Lung (tissue), 16 donors: Measurements from ENCODE around the gene KMT5C. TPM values are rescaled to one million over a fixed set of nuclear protein-coding genes. Genes with fewer than 3 reads are reported as not detected.
A peak's percentile ranks its signal among the peaks of the same experiment; 100 is the strongest.

Experiments used
- ATAC-seq: fragments of 200-7000 bp; cut with Tn5 transposase; one replicate; pipeline ENCODE4 v1.9.1; 2020; ENCODE audit warnings: moderate number of reproducible peaks; ENCODE audit not compliant: insufficient read depth, low FRiP score
- DNase-seq, 3 donors: peaks; one replicate each; pipeline ENCODE4 v3.0.0-alpha.2; 2013 to 2017
- H3K27ac ChIP-seq, 2 donors: one replicate each; pipeline ENCODE4 v1.5.1; 2013; ENCODE audit warnings: mild to moderate bottlenecking in 2 of 2, moderate library complexity in 2 of 2, control low read depth in 1 of 2, inconsistent platforms in 1 of 2, low read depth in 1 of 2, low read length in 1 of 2
- H3K27me3 ChIP-seq, 3 donors: one replicate each; pipeline ENCODE4 v1.5.1; 2013; ENCODE audit warnings: low read length in 2 of 3; ENCODE audit not compliant: control insufficient read depth in 3 of 3, insufficient read depth in 3 of 3
- H3K36me3 ChIP-seq, 4 donors: one replicate each; pipeline ENCODE4 v1.5.1; 2013; ENCODE audit warnings: low read length in 4 of 4, mild to moderate bottlenecking in 1 of 4, moderate library complexity in 1 of 4; ENCODE audit not compliant: control insufficient read depth in 4 of 4, insufficient read depth in 4 of 4
- H3K4me1 ChIP-seq, 5 donors: one replicate each; pipeline ENCODE4 v1.5.1; 2013; ENCODE audit warnings: low read length in 5 of 5, mild to moderate bottlenecking in 2 of 5, moderate library complexity in 1 of 5; ENCODE audit not compliant: control insufficient read depth in 5 of 5, insufficient read depth in 5 of 5
- H3K4me3 ChIP-seq: one replicate; pipeline ENCODE4 v1.5.1; 2013; ENCODE audit warnings: mild to moderate bottlenecking, control low read depth, moderate library complexity
- H3K9ac ChIP-seq, 2 donors: one replicate each; pipeline ENCODE4 v1.5.1; 2013; ENCODE audit warnings: low read length in 2 of 2, control low read depth in 1 of 2; ENCODE audit not compliant: insufficient read depth in 1 of 2
- H3K9me3 ChIP-seq, 4 donors: one replicate each; pipeline ENCODE4 v1.5.1; 2013; ENCODE audit warnings: low read length in 3 of 4, mild to moderate bottlenecking in 1 of 4, moderate library complexity in 1 of 4; ENCODE audit not compliant: control insufficient read depth in 4 of 4, insufficient read depth in 3 of 4
- CTCF ChIP-seq: IDR thresholded peaks from 2 replicates; pipeline ENCODE4 v1.5.1; 2012; ENCODE audit warnings: mild to moderate bottlenecking; ENCODE audit errors: control extremely low read depth, extremely low read depth
- WGBS, 2 donors: extraction: QIAGEN DNeasy Blood & Tissue Kit; methylation state at CpG; one replicate each; pipeline ENCODE4 v1.1.7; 2013; 5-methylcytosine and 5-hydroxymethylcytosine counted together
- long read RNA-seq, 5 donors: transcript quantifications; one replicate each; lab custom pipeline, GENCODE V29; 2026
- polyA plus RNA-seq, 2 donors: library from polyadenylated mRNA; stranded (reverse); fragments of 200-250 nt; gene quantifications; one replicate each; pipeline ENCODE4 v1.2.1, GENCODE V29; 2013
- total RNA-seq, 2 donors: library from RNA; depleted of rRNA in 1 of 2; stranded (reverse); fragments of >200 nt in 1 of 2; gene quantifications; one replicate each; pipeline ENCODE4 v1.2.1, GENCODE V29; 2014 to 2021
- donor health status: control.
- donor health status: control.
- donor health status: Bipolar disorder and iron deficiency.
- donor health status: healthy.
- donor health status: DM: yes; HTN: yes; CAD: no.

Gene KMT5C
- total RNA-seq (10 to 100 TPM; 14.1 to 16.5 TPM), polyA plus RNA-seq (10 to 100 TPM in 1 of 2 donors, 1 to 10 TPM in 1; 6.7 to 10.9 TPM)
- long read RNA-seq, donor 1, partial matches to known transcripts: 0 of 3 reads
- long read RNA-seq, donor 1, other reads (novel, unspliced or antisense): 0 of 3 reads
- long read RNA-seq, donor 2, partial matches to known transcripts: 0 of 2 reads
- long read RNA-seq, donor 2, other reads (novel, unspliced or antisense): 0 of 2 reads
- long read RNA-seq, donor 3, partial matches to known transcripts: 0 of 2 reads
- long read RNA-seq, donor 3, other reads (novel, unspliced or antisense): 0 of 2 reads
- long read RNA-seq, donor 4: 0 reads
- long read RNA-seq, donor 5, partial matches to known transcripts: 0 of 3 reads
- long read RNA-seq, donor 5, other reads (novel, unspliced or antisense): 0 of 3 reads

- no peaks in the 10 kb centered on the region for H3K27me3 ChIP-seq
- DNase-seq: peak; percentile 100
- WGBS, 2 donors: 0 to 1% methylated on average over 63 of the region's 63 CpGs
- peaks cover 6 to 23% (median 9%) of the 10 kb centered on the region in 5 donors for H3K4me1 ChIP-seq
- H3K27ac ChIP-seq: peak within 1 kb of the TSS; percentile 91 to 94
- ATAC-seq: peak; percentile 94
- peak within 1 kb of the TSS; percentile 50 for H3K4me3 ChIP-seq
- peaks cover 0 to 17% (median 6%) of the 10 kb centered on the region in 4 donors for H3K36me3 ChIP-seq
- peak within 1 kb of the TSS; percentile 94 to 98 for H3K9ac ChIP-seq
- H3K9me3 ChIP-seq: no peaks in the 10 kb centered on the region
- TF ChIP-seq CTCF: no peak
Observed at GRCh38 chr19:55339105-55339888, at the start of gene KMT5C. TSS of gene KMT5C (plus strand) at chr19:55339876. CDS start at chr19:55341937, 2,061 bp downstream.

- ATAC-seq (no peak), DNase-seq (no peak)
- no peaks in the 10 kb centered on the region for H3K9me3 ChIP-seq
- no peak overlapping the region for H3K9ac ChIP-seq
- peaks cover 0 to 8% (median 3%) of the 10 kb centered on the region in 5 donors for H3K4me1 ChIP-seq
- H3K27ac ChIP-seq: no peak overlapping the region
- no peak for TF ChIP-seq CTCF
- no peak overlapping the region for H3K4me3 ChIP-seq
- H3K36me3 ChIP-seq: peaks cover 0 to 7% (median 2%) of the 10 kb centered on the region in 4 donors
- H3K27me3 ChIP-seq: no peaks in the 10 kb centered on the region
- 88% methylated on average over 10 of the region's 10 CpGs for WGBS, 2 donors
Observed at GRCh38 chr19:55297267-55297666, 42.4 kb upstream of the KMT5C start.

- WGBS, 2 donors: 84 to 95% methylated on average over 10 of the region's 10 CpGs
- ATAC-seq: no peak
- Histone ChIP-seq H3K27me3 (no peaks in the 10 kb centered on the region), H3K9ac (no peak overlapping the region), H3K9me3 (no peaks in the 10 kb centered on the region), H3K4me3 (no peak overlapping the region), H3K36me3 (peaks cover 0 to 6% (median 2%) of the 10 kb centered on the region in 4 donors), H3K4me1 (peaks cover 0 to 8% (median 3%) of the 10 kb centered on the region in 5 donors), H3K27ac (no peak overlapping the region)
- no peak for DNase-seq
- no peak for TF ChIP-seq CTCF
Observed at GRCh38 chr19:55299991-55300390, 39.7 kb upstream of the KMT5C start.
